HepG2 (cell line): ENCODE measurements around the gene COMT. TPM values are rescaled to one million over a fixed set of nuclear protein-coding genes. Genes with fewer than 3 reads are reported as not detected.

Experiments used
- ATAC-seq: fragments of 200-7000 bp; cut with Tn5 transposase; 3 replicates; pipeline ENCODE4 v1.9.1; 2020; ENCODE audit warnings: mild to moderate bottlenecking, moderate library complexity
- BruUV-seq: library from RNA; stranded (reverse); fragments of 400-500 nt; replicated peaks from 2 replicates; lab custom pipeline; 2021; lab: Mats Ljungman, UMichigan
- CTCF ChIA-PET: fragments of 300-600 bp; formaldehyde crosslinking; extraction: SDS; loops from one replicate; lab custom pipeline; 2021; ENCODE audit warnings: low total read pairs, inconsistent platforms, low intra/inter-chr PET ratio; lab: Yijun Ruan, JAX
- POLR2A ChIA-PET: fragments of 350-600 bp; sonication (Branson Sonifier 250); formaldehyde crosslinking; loops from one replicate; lab custom pipeline; 2020; ENCODE audit warnings: antibody characterized with exemption, inconsistent platforms; lab: Yijun Ruan, JAX
- DNase-seq: peaks from one replicate; pipeline ENCODE4 v3.0.0-alpha.2; 2015; ENCODE audit warnings: low spot score
- FAIRE-seq: peaks from 3 replicates; lab custom pipeline; 2011; peaks lifted over from hg19 to GRCh38; lab: Jason Lieb, UNC
- H2AFZ ChIP-seq: one replicate; pipeline ENCODE4 v1.6.1; 2011; ENCODE audit warnings: low read length, inconsistent platforms
- H3K27ac ChIP-seq: fragments of 300-600 bp; 3 replicates; pipeline ENCODE4 v1.8.0; 2011; ENCODE audit warnings: mixed run types, mild to moderate bottlenecking, mixed read lengths, low read length, inconsistent platforms; ENCODE audit not compliant: insufficient read depth; ENCODE audit errors: extremely low read length
- H3K27me3 ChIP-seq, 2 experiments: fragments of 200-600 bp in 1 of 2; 2 replicates in 1 of 2; 3 replicates in 1 of 2; pipeline versions ENCODE4 v1.6.0 to v1.8.0; 2011; ENCODE audit warnings: low read length in 2 of 2, mild to moderate bottlenecking in 2 of 2, moderate library complexity in 2 of 2, inconsistent platforms in 1 of 2; ENCODE audit not compliant: insufficient read depth in 2 of 2, control insufficient read depth in 1 of 2
- H3K36me3 ChIP-seq, 2 experiments: fragments of 200-600 bp in 1 of 2; replicated peaks in 1 of 2; 2 replicates in 1 of 2; 3 replicates in 1 of 2; pipeline versions ENCODE4 v1.5.1 to v1.8.0; 2011; ENCODE audit warnings: low read length in 2 of 2, inconsistent platforms in 1 of 2; ENCODE audit not compliant: insufficient read depth in 2 of 2, control insufficient read depth in 1 of 2
- H3K4me1 ChIP-seq: 2 replicates; pipeline ENCODE4 v1.5.1; 2012; ENCODE audit warnings: low read length, inconsistent platforms; ENCODE audit not compliant: insufficient read depth
- H3K4me2 ChIP-seq: 2 replicates; pipeline ENCODE4 v1.6.0; 2011; ENCODE audit warnings: low read depth, low read length, inconsistent platforms
- H3K4me3 ChIP-seq, 3 experiments: fragments of 200-600 bp in 1 of 3; sonication (generic), shearing (Covaris generic) in 1 of 3; replicated peaks in 1 of 3; 2 replicates each; pipeline ENCODE4 v1.5.1; 2011 to 2016; ENCODE audit warnings: low read length in 3 of 3, inconsistent platforms in 2 of 3, low read depth in 2 of 3, mild to moderate bottlenecking in 2 of 3, control low read depth in 1 of 3, mixed read lengths in 1 of 3; ENCODE audit not compliant: insufficient read depth in 1 of 3
- H3K79me2 ChIP-seq: one replicate; pipeline ENCODE4 v1.6.1; 2011; ENCODE audit warnings: low read length, inconsistent platforms; ENCODE audit not compliant: insufficient read depth
- H3K9ac ChIP-seq: 2 replicates; pipeline ENCODE4 v1.6.0; 2011; ENCODE audit warnings: mild to moderate bottlenecking, low read depth, low read length, inconsistent platforms; ENCODE audit not compliant: insufficient read depth
- H3K9me3 ChIP-seq: 2 replicates; pipeline ENCODE4 v1.5.1; 2012; ENCODE audit warnings: mild to moderate bottlenecking, low read length
- H4K20me1 ChIP-seq: 2 replicates; pipeline ENCODE4 v1.6.0; 2011; ENCODE audit warnings: inconsistent platforms, mild to moderate bottlenecking, low read length, moderate library complexity; ENCODE audit not compliant: insufficient read depth
- HIVEP1 ChIP-seq: sonication (generic); formaldehyde crosslinking; IDR thresholded peaks from 2 replicates; pipeline ENCODE4 v1.4.0; 2020; ENCODE audit warnings: mild to moderate bottlenecking, missing genetic modification reagents
- NRL ChIP-seq: sonication (generic); formaldehyde crosslinking; IDR thresholded peaks from 2 replicates; pipeline ENCODE4 v1.5.0; 2020; ENCODE audit warnings: missing genetic modification reagents, mild to moderate bottlenecking, moderate library complexity, borderline replicate concordance
- ZNF704 ChIP-seq: sonication (generic); formaldehyde crosslinking; IDR thresholded peaks from 2 replicates; pipeline ENCODE4 v1.8.1; 2023; ENCODE audit warnings: mild to moderate bottlenecking, inconsistent platforms, moderate library complexity, missing genetic modification reagents, borderline replicate concordance
- WGBS: methylation state at CpG from one replicate; pipeline ENCODE4 v1.1.6; 2017; ENCODE audit warnings: low lambda C conversion rate; 5-methylcytosine and 5-hydroxymethylcytosine counted together
- in situ Hi-C: cut with HindIII; loops from 2 replicates; pipeline ENCODE4 v1.10.0; 2017; ENCODE audit warnings: low pct_unique_long_range_greater_than_20kb; ENCODE audit not compliant: extremely low pct_ligation_motif_present
- intact Hi-C: fragments of 100-400 bp; cut with micrococcal nuclease; formaldehyde crosslinking; loops from one replicate; pipeline ENCODE4 v1.10.0; 2022; ENCODE audit not compliant: unreplicated experiment
- polyA plus RNA-seq, 8 experiments: library from polyadenylated mRNA; depleted of rRNA in 3 of 8; stranded (reverse) in 7 of 8; unstranded in 1 of 8; fragments of >200 nt; fragmentation: Illumina TruSeq in 4 of 8; extraction: Trizol in 4 of 8; gene quantifications; 2 replicates each; pipeline versions ENCODE4 v1.2.1 to v1.2.3, GENCODE V29; 2011 to 2016; ENCODE audit warnings: low read depth in 4 of 8, missing spikeins in 1 of 8, mixed read lengths in 1 of 8; ENCODE audit not compliant: insufficient read depth in 1 of 8
- total RNA-seq, 5 experiments: library from RNA; depleted of rRNA; stranded (reverse); fragments of >200 nt; fragmentation: Illumina TruSeq; extraction: Trizol; gene quantifications; 2 replicates each; pipeline ENCODE4 v1.2.3, GENCODE V29; 2016; ENCODE audit warnings: low read depth in 1 of 5
- TF ChIP-seq, protein P1 (sequence below): sonication (generic); formaldehyde crosslinking; conservative IDR thresholded peaks from 2 replicates; pipeline ENCODE4 v1.8.0; 2022; ENCODE audit warnings: missing genetic modification reagents
- TF ChIP-seq, protein P2 (sequence below): sonication (generic); formaldehyde crosslinking; IDR thresholded peaks from 2 replicates; pipeline ENCODE4 v1.5.0; 2020; ENCODE audit warnings: mild to moderate bottlenecking, missing genetic modification reagents
- TF ChIP-seq, protein P3 (sequence below): sonication (generic); formaldehyde crosslinking; IDR thresholded peaks from 2 replicates; pipeline ENCODE4 v1.4.0; 2020; ENCODE audit warnings: missing genetic modification reagents

The COMT gene
- total and polyA plus RNA-seq, 2 of the 13 experiments (the other 11 are each of a cell fraction or from before 2014, with no cell fraction given) = 156 to 162 TPM

DNA sequence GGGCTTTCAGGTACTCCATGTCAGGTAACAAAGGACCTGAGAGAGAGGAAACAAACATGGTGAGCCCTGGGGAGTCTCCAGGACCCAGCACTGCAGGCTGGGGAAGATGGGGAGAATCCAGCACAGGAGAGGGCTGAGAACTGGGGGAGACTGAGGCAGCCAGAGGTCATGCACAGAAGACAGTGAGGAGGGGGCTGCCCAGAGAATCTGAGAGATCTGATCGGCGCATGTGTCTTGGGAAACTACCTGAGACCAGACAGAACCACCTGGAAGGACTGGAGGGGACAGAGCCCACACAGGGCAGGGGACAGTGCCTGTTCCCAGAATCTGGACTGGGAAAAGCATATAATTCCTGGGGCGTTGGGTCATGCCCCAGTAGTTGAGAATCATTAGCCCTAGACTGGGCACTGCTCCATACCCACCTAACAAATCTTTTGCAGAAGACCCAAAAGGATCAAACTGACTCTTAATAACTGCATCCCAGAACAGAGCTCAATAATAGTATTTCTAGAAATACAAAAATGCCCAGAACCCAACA is 20.0 kb upstream of the COMT start:
- Histone ChIP-seq H3K36me3 (peaks cover 3 to 25% of the 10 kb centered on the region in 2 experiments; a peak in 3 of 5 replicates), H3K9ac (no peak overlapping the region), H3K4me1 (no peaks in the 10 kb centered on the region; the same call in 1 of the 2 replicates), H3K4me2 (no peak overlapping the region), H2AFZ (no peak overlapping the region), H3K4me3 (no peak overlapping the region), H3K27me3 (no peaks in the 10 kb centered on the region), H3K27ac (no peak overlapping the region), H3K79me2 (no peaks in the 10 kb centered on the region), H4K20me1 (no peaks in the 10 kb centered on the region), H3K9me3 (no peaks in the 10 kb centered on the region)
- no TSS peak for BruUV-seq
- ChIA-PET CTCF (no interaction called here), POLR2A (no interaction called here)
- intact Hi-C loops = no loop called here
- no peak for DNase-seq
- no peak for ATAC-seq
- WGBS = 100% methylated on average over 3 of the region's 3 CpGs
- FAIRE-seq = no peak
- in situ Hi-C loops = no loop called here
- TF ChIP-seq NRL (CRISPR knock-in tag) = no peak
- TF ChIP-seq, protein P1, sequence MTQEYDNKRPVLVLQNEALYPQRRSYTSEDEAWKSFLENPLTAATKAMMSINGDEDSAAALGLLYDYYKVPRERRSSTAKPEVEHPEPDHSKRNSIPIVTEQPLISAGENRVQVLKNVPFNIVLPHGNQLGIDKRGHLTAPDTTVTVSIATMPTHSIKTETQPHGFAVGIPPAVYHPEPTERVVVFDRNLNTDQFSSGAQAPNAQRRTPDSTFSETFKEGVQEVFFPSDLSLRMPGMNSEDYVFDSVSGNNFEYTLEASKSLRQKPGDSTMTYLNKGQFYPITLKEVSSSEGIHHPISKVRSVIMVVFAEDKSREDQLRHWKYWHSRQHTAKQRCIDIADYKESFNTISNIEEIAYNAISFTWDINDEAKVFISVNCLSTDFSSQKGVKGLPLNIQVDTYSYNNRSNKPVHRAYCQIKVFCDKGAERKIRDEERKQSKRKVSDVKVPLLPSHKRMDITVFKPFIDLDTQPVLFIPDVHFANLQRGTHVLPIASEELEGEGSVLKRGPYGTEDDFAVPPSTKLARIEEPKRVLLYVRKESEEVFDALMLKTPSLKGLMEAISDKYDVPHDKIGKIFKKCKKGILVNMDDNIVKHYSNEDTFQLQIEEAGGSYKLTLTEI = no peak
- TF ChIP-seq HIVEP1 (CRISPR knock-in tag) = no peak

DNA sequence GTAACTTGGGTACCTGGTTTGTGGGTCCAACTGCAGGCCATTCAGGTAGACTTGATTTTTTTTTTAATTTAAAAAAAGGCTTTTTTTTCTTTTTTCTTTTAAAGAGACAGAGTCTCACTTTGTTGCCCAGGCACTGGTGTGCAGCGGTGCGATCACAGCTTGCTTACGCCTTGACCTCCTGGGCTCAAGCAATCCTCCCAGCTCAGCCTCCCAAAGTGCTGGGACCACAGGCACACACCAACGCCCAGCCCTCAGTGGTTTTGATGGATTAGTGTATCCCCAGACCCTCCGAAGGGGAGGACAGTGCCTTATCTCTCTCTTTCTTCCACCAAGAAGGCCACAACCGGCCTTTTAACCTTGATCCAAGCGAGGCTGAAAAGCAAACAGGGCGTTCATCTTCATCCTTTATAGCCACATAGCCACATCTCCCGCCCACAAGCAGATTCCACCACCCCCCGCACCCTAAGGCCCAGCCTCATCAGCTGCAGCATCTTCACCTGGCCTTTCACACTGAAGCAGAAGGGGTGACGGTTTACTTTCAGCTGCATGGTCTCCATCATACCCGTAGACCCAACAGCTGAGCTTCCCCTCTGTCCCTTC is 17.6 kb upstream of the COMT start:
- FAIRE-seq (no peak), DNase-seq (no peak), ATAC-seq (no peak)
- Histone ChIP-seq H3K9me3 (no peaks in the 10 kb centered on the region), H3K27ac (no peak overlapping the region), H3K4me3 (no peak overlapping the region), H3K36me3 (0 out of 5 replicates have a peak, but pooled peaks cover 0 to 3% of the 10 kb centered on the region in 2 experiments), H3K9ac (no peak overlapping the region), H3K79me2 (no peaks in the 10 kb centered on the region), H3K27me3 (no peaks in the 10 kb centered on the region), H2AFZ (no peak overlapping the region), H3K4me1 (no peaks in the 10 kb centered on the region; the same call in 1 of the 2 replicates), H3K4me2 (no peak overlapping the region), H4K20me1 (no peaks in the 10 kb centered on the region)
- ChIA-PET CTCF (no interaction called here), POLR2A (no interaction called here)
- BruUV-seq = no TSS peak
- in situ Hi-C loops = no loop called here
- 83% methylated on average over 12 of the region's 12 CpGs for WGBS
- intact Hi-C loops = no loop called here
- TF ChIP-seq ZNF704 (CRISPR knock-in tag) = no peak
- TF ChIP-seq, protein P2, sequence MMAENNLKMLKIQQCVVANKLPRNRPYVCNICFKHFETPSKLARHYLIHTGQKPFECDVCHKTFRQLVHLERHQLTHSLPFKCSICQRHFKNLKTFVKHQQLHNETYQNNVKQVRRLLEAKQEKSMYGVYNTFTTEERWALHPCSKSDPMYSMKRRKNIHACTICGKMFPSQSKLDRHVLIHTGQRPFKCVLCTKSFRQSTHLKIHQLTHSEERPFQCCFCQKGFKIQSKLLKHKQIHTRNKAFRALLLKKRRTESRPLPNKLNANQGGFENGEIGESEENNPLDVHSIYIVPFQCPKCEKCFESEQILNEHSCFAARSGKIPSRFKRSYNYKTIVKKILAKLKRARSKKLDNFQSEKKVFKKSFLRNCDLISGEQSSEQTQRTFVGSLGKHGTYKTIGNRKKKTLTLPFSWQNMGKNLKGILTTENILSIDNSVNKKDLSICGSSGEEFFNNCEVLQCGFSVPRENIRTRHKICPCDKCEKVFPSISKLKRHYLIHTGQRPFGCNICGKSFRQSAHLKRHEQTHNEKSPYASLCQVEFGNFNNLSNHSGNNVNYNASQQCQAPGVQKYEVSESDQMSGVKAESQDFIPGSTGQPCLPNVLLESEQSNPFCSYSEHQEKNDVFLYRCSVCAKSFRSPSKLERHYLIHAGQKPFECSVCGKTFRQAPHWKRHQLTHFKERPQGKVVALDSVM (CRISPR knock-in tag) = peak; percentile 84
- TF ChIP-seq, protein P3, sequence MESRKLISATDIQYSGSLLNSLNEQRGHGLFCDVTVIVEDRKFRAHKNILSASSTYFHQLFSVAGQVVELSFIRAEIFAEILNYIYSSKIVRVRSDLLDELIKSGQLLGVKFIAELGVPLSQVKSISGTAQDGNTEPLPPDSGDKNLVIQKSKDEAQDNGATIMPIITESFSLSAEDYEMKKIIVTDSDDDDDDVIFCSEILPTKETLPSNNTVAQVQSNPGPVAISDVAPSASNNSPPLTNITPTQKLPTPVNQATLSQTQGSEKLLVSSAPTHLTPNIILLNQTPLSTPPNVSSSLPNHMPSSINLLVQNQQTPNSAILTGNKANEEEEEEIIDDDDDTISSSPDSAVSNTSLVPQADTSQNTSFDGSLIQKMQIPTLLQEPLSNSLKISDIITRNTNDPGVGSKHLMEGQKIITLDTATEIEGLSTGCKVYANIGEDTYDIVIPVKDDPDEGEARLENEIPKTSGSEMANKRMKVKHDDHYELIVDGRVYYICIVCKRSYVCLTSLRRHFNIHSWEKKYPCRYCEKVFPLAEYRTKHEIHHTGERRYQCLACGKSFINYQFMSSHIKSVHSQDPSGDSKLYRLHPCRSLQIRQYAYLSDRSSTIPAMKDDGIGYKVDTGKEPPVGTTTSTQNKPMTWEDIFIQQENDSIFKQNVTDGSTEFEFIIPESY (CRISPR knock-in tag) = peak; percentile 84
